PC-3 (cell line): ENCODE measurements around the gene GRIA4. TPM values are rescaled to one million over a fixed set of nuclear protein-coding genes. Genes with fewer than 3 reads are reported as not detected.
"Not testable (repeated sequence)": the region's sequence is repeated elsewhere in the genome, so short reads cannot be mapped to it uniquely, and the experiment has no call there.

Source experiments
- ATAC-seq: fragments of 200-7000 bp; cut with Tn5 transposase; 2 replicates; pipeline ENCODE4 v1.9.1; 2020; ENCODE audit warnings: mild to moderate bottlenecking, moderate library complexity
- BruUV-seq: library from RNA; stranded (reverse); fragments of 400-500 nt; replicated peaks from 2 replicates; lab custom pipeline; 2021; lab: Mats Ljungman, UMichigan
- CTCF ChIA-PET: fragments of 300-600 bp; sonication (Branson Sonifier 250); formaldehyde crosslinking; loops from one replicate; lab custom pipeline; 2022; ENCODE audit warnings: antibody characterized with exemption; lab: Charles Lee
- POLR2A ChIA-PET: fragments of 300-600 bp; sonication (Branson Sonifier 250); formaldehyde crosslinking; loops from one replicate; lab custom pipeline; 2022; ENCODE audit warnings: antibody characterized with exemption; ENCODE audit not compliant: unreplicated experiment; lab: Charles Lee
- DNase-seq: peaks from one replicate; pipeline ENCODE4 v3.0.0-alpha.2; 2015
- H2AFZ ChIP-seq: fragments of 300-600 bp; sonication (generic); 2 replicates; pipeline ENCODE4 v1.6.0; 2016; ENCODE audit warnings: antibody characterized with exemption, low read length
- H3F3A ChIP-seq: fragments of 300-600 bp; sonication (generic); one replicate; pipeline ENCODE4 v1.6.0; 2017; ENCODE audit warnings: antibody characterized with exemption, low read length, control low read depth, mild to moderate bottlenecking; ENCODE audit not compliant: unreplicated experiment
- H3K27ac ChIP-seq: fragments of 300-600 bp; sonication (generic); 2 replicates; pipeline ENCODE4 v1.5.1; 2016; ENCODE audit warnings: mild to moderate bottlenecking, low read length
- H3K27me3 ChIP-seq: fragments of 300-600 bp; sonication (generic); 2 replicates; pipeline ENCODE4 v1.6.1; 2016; ENCODE audit warnings: low read length, mixed read lengths
- H3K36me3 ChIP-seq: fragments of 300-600 bp; sonication (generic); 2 replicates; pipeline ENCODE4 v1.6.1; 2016; ENCODE audit warnings: low read depth, mixed run types, low read length, mixed read lengths
- H3K4me1 ChIP-seq: fragments of 300-600 bp; sonication (generic); 2 replicates; pipeline ENCODE4 v1.5.1; 2016; ENCODE audit warnings: low read length; ENCODE audit not compliant: insufficient read depth
- H3K4me2 ChIP-seq: fragments of 300-600 bp; sonication (generic); 2 replicates; pipeline ENCODE4 v1.6.0; 2016; ENCODE audit warnings: low read length
- H3K4me3 ChIP-seq: fragments of 300-600 bp; sonication (generic); 2 replicates; pipeline ENCODE4 v1.5.1; 2016; ENCODE audit warnings: mild to moderate bottlenecking, low read length, mixed read lengths
- H3K79me2 ChIP-seq: fragments of 300-600 bp; sonication (generic); 2 replicates; pipeline ENCODE4 v1.6.1; 2017; ENCODE audit warnings: low read length, mixed read lengths
- H3K9ac ChIP-seq: fragments of 300-600 bp; sonication (generic); 2 replicates; pipeline ENCODE4 v1.6.0; 2016; ENCODE audit warnings: mild to moderate bottlenecking, low read length
- H3K9me2 ChIP-seq: fragments of 300-600 bp; sonication (generic); replicated peaks from 2 replicates; pipeline ENCODE4 v1.6.1; 2016; ENCODE audit warnings: mixed run types, low read length, mixed read lengths
- H3K9me3 ChIP-seq: fragments of 300-600 bp; sonication (generic); 2 replicates; pipeline ENCODE4 v1.6.1; 2016; ENCODE audit warnings: low read length, mixed read lengths
- H4K20me1 ChIP-seq: fragments of 300-600 bp; sonication (generic); 2 replicates; pipeline ENCODE4 v1.6.1; 2016; ENCODE audit warnings: low read length, mixed read lengths
- EZH2 ChIP-seq: fragments of 300-600 bp; sonication (generic); IDR thresholded peaks from one replicate; pipeline ENCODE4 v1.6.1; 2017; ENCODE audit warnings: antibody characterized with exemption, mild to moderate bottlenecking, low read length; ENCODE audit not compliant: unreplicated experiment
- EZH2phosphoT487 ChIP-seq: fragments of 300-600 bp; sonication (generic); IDR thresholded peaks from 2 replicates; pipeline ENCODE4 v1.6.1; 2018; ENCODE audit warnings: mild to moderate bottlenecking, antibody characterized with exemption, low read length, borderline replicate concordance
- intact Hi-C: fragments of 100-400 bp; cut with micrococcal nuclease; formaldehyde crosslinking; loops from 2 replicates; pipeline ENCODE4 v1.9.0; 2023
- total RNA-seq: library from RNA; depleted of rRNA; stranded (reverse); fragments of >200 nt; gene quantifications from 2 replicates; pipeline ENCODE4 v1.2.3, GENCODE V29; 2014
- TF ChIP-seq, protein P1 (sequence below): fragments of 300-600 bp; sonication (generic); conservative IDR thresholded peaks from 2 replicates; pipeline ENCODE4 v1.5.1; 2017; ENCODE audit warnings: antibody characterized with exemption, low read depth, mild to moderate bottlenecking, low read length

Gene GRIA4
- total RNA-seq, 1 experiment from 2014 or later, result not detected

DNA sequence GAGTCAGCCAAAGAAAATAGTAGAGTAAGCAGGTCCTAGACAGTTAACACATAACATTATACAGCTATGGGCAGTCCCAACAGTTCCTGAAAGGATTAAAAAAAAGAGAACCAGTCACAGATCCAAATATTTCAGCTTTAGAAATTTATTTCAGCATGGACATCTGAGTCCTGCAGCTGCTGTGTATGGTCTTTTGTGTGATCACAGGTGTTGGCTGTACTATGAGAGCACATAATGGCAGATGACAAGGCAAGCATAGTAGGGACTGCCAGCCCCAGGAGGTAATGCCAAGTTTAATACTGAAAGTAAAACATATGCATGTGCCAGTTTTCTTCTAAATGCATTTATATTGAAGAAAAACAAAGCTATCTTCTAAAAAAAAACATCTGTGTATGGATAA is 158.1 kb downstream of the GRIA4 start:
- Histone ChIP-seq H4K20me1 (no peaks in the 10 kb centered on the region), H3F3A (no peaks in the 10 kb centered on the region), H3K4me3 (no peak overlapping the region), H3K27ac (no peak overlapping the region), H3K79me2 (no peaks in the 10 kb centered on the region), H3K9me2 (no peaks in the 10 kb centered on the region), H3K4me2 (no peak overlapping the region), H3K9ac (no peak overlapping the region), H3K36me3 (no peaks in the 10 kb centered on the region), H2AFZ (no peak overlapping the region), H3K4me1 (no peaks in the 10 kb centered on the region), H3K9me3 (no peaks in the 10 kb centered on the region), H3K27me3 (no peaks in the 10 kb centered on the region)
- POLR2A ChIA-PET, result no interaction called here
- CTCF ChIA-PET, result no interaction called here
- ATAC-seq (no peak), DNase-seq (no peak)
- intact Hi-C loops, result no loop called here
- TF ChIP-seq EZH2, result no peak
- no peak for TF ChIP-seq EZH2phosphoT487
- TF ChIP-seq, protein P1, sequence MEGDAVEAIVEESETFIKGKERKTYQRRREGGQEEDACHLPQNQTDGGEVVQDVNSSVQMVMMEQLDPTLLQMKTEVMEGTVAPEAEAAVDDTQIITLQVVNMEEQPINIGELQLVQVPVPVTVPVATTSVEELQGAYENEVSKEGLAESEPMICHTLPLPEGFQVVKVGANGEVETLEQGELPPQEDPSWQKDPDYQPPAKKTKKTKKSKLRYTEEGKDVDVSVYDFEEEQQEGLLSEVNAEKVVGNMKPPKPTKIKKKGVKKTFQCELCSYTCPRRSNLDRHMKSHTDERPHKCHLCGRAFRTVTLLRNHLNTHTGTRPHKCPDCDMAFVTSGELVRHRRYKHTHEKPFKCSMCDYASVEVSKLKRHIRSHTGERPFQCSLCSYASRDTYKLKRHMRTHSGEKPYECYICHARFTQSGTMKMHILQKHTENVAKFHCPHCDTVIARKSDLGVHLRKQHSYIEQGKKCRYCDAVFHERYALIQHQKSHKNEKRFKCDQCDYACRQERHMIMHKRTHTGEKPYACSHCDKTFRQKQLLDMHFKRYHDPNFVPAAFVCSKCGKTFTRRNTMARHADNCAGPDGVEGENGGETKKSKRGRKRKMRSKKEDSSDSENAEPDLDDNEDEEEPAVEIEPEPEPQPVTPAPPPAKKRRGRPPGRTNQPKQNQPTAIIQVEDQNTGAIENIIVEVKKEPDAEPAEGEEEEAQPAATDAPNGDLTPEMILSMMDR, result no peak
- no TSS peak for BruUV-seq

DNA sequence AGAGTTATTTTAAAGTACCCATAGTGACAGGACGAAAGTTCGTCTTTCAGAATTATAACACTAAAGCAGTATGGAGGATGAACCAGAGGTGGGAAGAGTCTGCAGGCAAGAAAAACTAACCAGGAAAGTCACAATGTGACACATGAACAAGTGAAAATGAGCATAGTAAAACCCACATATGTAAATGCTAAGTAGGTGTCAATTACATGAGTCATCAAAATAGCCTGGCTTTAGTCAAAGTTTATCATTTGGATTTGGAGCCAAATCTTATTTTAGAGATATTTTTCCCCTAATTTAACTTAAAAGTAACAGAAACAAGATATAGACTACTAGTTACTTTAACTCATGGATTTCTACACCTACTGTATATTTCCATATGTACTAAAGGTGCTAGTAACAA is 159.8 kb downstream of the GRIA4 start:
- Histone ChIP-seq H4K20me1 (no peaks in the 10 kb centered on the region), H3K79me2 (no peaks in the 10 kb centered on the region), H3K36me3 (no peaks in the 10 kb centered on the region), H3K9me2 (no peaks in the 10 kb centered on the region), H3K9me3 (no peaks in the 10 kb centered on the region), H3F3A (no peaks in the 10 kb centered on the region), H2AFZ (no peak overlapping the region), H3K27ac (no peak overlapping the region), H3K27me3 (no peaks in the 10 kb centered on the region), H3K4me2 (no peak overlapping the region), H3K4me1 (no peaks in the 10 kb centered on the region), H3K9ac (no peak overlapping the region), H3K4me3 (no peak overlapping the region)
- no peak for TF ChIP-seq EZH2phosphoT487
- no peak for TF ChIP-seq EZH2
- intact Hi-C loops, result no loop called here
- DNase-seq (no peak), ATAC-seq (no peak)
- no TSS peak for BruUV-seq
- POLR2A ChIA-PET, result no interaction called here
- CTCF ChIA-PET, result no interaction called here

DNA sequence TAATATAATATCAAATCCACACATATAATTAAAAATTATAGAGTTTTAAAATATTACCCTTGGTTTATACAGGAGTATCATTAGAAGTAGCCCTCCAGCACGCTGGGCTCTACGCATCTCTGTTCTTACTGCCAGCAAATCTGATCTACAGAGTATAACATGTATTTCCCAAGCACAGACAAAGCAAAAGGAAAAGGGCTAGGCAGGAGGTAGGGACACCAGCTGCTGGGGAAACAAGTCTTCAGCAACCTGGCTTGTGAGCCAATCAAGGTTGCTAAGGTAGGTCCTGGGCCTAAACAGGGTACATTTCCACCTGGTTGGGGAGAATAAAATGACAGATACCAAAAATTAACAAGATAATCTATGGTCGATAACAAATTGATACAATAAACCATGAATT is 163.6 kb downstream of the GRIA4 start:
- POLR2A ChIA-PET, H3K4me3 ChIP-seq, H3K79me2 ChIP-seq, ATAC-seq, H3F3A ChIP-seq, H3K9me3 ChIP-seq, H3K27ac ChIP-seq, H3K36me3 ChIP-seq, H2AFZ ChIP-seq, H3K4me1 ChIP-seq, BruUV-seq, DNase-seq, H3K27me3 ChIP-seq, H4K20me1 ChIP-seq, CTCF ChIA-PET, H3K4me2 ChIP-seq, H3K9ac ChIP-seq, intact Hi-C loops, H3K9me2 ChIP-seq: not testable (repeated sequence)

DNA sequence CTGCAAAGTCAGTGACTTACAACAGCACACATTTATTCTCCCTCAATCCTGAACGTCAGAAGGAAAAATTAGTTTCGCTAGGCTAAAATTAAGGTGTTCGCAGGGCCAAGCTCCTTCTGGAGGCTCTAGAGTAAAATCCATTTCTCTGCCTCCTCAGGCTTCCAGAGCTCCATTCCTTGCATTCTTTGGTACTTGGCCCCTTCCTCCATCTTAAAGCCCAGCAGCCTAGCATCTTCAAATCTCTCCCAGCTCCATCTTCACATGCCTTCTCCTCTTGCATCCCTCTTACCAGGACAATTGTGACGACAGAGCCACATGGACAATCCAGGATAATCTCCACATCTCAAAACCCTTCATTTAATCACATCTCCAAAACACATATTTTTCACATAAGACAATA is 165.0 kb downstream of the GRIA4 start:
- intact Hi-C loops, result no loop called here
- no peaks in the 10 kb centered on the region for H3K79me2 ChIP-seq
- H3K4me1 ChIP-seq, result no peaks in the 10 kb centered on the region
- BruUV-seq, result no TSS peak
- POLR2A ChIA-PET, result no interaction called here
- no peaks in the 10 kb centered on the region for H3K36me3 ChIP-seq
- no peak overlapping the region for H3K4me2 ChIP-seq
- CTCF ChIA-PET, result no interaction called here
- no peak overlapping the region for H3K4me3 ChIP-seq
- H3F3A ChIP-seq, result no peaks in the 10 kb centered on the region
- TF ChIP-seq EZH2phosphoT487 (no peak), EZH2 (no peak)
- TF ChIP-seq, protein P1, result no peak
- no peak for DNase-seq
- no peaks in the 10 kb centered on the region for H4K20me1 ChIP-seq
- H3K9me2 ChIP-seq, result no peaks in the 10 kb centered on the region
- H3K27ac ChIP-seq, result no peak overlapping the region
- no peaks in the 10 kb centered on the region for H3K27me3 ChIP-seq
- H3K9ac ChIP-seq, result no peak overlapping the region
- H2AFZ ChIP-seq, result no peak overlapping the region
- no peak for ATAC-seq
- no peaks in the 10 kb centered on the region for H3K9me3 ChIP-seq
